Mesenteric fat pad (tissue), 1 donor: ENCODE results near the gene MCM3AP. TPM values are rescaled to one million over a fixed set of nuclear protein-coding genes. Genes with fewer than 3 reads are reported as not detected.

ENCODE experiments used
- DNase-seq: peaks from one replicate; pipeline ENCODE4 v3.0.0-alpha.2; 2020; ENCODE audit warnings: low spot score
- total RNA-seq: library from RNA; stranded (reverse); fragmentation: NEBNext Ultra II Directional; extraction: Animal tissue kit (Norgen Biotek cat#: 25700); gene quantifications from one replicate; pipeline ENCODE4 v1.2.1, GENCODE V29; 2021
- donor health status: DM: yes; HTN: yes; CAD: no.

MCM3AP gene
- total RNA-seq, 1 donor from 2014 or later, result 89.8 TPM

GRCh38 chr21:46220275-46220810 is 65.1 kb downstream of the MCM3AP start:
- DNase-seq, result peak; percentile 81

DNA sequence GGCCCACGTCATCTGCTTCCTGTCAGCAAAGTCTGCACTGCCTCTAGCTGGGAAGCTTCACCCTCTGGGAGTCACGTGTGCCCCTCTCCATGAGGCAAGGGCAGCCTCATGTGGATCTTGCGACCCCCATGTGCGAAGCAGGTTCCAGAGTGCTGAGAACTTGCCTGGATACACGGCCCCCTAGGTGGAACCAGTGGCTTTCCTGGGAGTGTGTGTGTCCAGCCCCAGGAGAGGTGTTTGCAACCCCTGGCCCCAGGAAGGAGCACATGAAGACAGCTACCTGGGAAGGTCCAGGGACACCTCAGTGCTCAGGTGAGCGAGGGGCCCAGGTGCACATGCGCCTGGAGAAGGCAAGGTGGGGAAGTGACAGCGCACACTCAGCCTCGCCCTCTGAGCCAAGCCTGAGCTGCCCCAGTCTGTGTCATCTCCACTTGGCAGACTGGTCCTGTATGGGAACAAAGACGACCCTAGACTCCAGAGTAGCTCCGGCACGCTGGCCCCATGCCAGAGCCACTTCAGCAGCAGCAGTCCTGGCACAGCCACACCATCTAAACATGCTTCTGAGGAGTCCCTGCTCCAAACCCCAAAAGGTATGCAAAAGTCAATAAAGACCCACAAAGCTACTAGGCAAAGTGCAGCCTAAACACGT is 65.7 kb downstream of the MCM3AP start:
- peak; percentile 81 for DNase-seq

GRCh38 chr21:46218906-46219590 is 66.4 kb downstream of the MCM3AP start:
- DNase-seq, result peak; percentile 71

DNA sequence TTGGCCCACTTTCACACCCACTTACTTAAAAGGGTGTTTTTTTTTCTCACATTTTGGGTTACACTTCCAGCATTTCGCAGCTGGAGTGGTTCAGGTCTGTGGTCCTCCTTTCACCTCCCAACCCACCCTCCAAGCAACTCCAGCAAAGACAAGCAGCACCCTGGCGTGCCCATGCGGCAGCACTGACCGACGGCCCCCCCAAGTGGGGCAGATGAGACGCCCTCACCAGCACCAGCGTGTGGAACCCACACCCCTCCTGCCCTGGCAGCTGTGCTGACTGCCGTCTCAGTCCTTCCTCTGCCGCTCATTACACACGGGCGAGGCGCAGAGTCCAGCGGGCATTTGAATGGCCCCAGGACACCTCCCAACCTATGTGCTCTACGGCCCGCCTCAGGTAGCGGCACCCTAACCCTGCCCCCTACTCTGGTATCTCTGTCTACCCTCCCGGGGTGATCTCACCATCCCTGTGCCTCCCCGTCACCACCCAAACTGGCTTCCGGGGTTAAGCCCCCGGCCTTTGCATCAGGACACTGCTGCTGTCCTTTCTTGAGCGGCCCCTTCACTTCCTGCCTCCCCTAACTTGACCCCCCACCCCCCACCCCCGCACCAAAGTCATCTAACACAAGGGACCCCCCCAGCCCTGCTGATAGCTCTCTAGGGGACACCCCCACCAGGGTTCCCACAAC is 67.8 kb downstream of the MCM3AP start:
- DNase-seq, result peak; percentile 77

DNA sequence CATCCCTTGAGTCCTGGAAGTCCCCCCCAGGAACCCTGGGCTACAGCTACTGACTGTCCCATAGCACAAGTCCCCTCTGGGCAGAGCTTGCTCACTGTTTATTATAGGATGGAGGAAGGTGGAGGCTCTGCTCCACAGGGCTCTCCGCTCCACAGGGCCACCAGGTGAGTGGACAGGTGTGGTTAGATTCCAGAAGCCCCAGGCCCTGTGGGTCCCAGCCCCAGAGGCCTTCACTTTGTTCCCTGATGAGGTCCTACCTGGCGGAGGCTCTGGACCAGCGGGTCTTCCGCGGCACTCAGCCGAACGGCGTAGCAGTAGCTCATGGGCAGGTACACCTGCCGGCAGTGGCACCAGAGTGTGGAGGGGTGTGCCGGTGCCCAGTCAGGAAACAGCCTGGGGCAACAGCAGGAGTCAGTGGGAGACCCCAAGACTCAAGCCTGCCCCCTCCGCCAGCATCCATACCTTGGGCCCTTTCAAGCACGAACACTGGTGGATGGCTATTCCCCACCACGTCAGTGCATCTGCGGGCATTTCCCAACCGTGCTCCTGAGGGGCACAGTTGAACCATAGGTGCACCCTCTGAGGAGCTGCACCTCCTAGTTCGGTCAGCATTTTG is 69.2 kb downstream of the MCM3AP start:
- DNase-seq, result peak; percentile 82

- peak; percentile 83 for DNase-seq
Measured at GRCh38 chr21:46215436-46216131, 69.8 kb downstream of the MCM3AP start.

DNA sequence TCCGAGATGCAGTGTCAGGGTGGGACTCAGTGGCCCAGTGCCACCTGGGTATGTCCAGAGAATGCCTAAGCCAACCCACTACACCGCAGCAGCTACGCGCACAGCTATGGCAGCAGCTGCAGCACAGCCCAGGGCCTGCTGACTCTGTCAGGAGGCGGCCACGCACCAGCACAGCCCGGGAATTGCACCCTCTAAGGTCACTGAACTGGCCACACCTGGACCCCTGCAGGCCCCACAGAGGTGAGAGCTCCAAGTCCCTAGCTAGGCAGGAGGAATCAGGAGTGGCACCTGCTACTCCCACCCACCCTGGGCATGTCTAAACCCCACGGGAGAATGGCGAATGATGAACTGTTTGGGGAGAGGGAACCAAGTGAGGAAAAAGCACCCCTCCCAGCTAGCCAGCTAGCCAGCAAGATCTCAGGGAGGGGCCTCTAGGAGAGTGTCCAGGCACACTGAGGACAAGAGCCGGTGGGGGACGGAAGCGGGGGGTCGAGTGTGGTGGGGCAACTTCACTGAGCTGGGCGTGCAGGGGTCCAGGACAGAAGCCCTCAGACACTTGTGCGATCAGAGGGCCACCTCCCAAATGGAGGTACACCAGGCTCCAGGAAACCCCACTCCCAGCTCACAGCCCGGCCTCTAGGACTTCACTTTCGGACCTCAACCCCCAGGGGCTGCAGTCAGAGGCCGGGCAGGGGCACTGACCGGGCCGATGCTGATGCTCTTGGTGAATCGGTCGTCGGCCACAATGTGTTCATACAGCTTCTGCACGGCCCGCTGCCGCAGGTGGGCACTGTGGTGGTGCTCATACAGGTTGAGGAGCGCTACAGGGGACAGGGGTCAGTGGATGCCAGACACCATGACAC is 70.7 kb downstream of the MCM3AP start:
- DNase-seq, result peak; percentile 81

DNA sequence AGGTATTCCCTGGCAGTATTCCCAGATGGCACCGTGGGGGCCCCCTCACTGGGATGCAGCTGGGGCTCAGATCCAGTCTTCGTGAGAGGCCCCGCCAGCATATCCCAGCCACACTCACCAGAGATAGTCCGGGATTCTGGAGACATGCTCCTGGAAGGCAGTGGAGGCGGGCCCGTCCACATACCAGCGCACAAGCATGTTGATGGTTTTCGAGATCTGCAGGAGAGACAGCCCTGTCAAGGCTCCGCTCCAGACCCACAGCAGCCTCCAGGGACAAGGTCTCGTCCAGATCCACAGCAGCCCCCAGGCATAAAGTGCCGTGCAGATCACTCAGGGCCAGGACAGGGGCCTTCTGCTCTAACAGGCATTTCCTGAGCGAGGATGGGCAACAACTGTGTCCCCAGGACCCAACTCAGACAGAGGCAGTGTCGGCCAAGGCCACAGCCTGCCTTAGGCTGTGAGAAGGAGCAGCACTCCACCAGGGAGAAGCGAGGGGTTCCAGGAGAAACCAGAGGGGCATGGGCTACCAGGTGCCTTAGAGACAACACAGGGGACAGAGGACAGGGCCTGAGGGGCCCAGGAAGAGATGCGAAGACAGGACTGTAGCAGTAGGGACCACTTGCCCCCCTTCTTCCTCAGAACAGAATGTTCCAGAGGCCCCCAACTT is 71.7 kb downstream of the MCM3AP start:
- peak; percentile 83 for DNase-seq

- peak; percentile 73 for DNase-seq
Measured at GRCh38 chr21:46212721-46213484, 72.5 kb downstream of the MCM3AP start.

DNA sequence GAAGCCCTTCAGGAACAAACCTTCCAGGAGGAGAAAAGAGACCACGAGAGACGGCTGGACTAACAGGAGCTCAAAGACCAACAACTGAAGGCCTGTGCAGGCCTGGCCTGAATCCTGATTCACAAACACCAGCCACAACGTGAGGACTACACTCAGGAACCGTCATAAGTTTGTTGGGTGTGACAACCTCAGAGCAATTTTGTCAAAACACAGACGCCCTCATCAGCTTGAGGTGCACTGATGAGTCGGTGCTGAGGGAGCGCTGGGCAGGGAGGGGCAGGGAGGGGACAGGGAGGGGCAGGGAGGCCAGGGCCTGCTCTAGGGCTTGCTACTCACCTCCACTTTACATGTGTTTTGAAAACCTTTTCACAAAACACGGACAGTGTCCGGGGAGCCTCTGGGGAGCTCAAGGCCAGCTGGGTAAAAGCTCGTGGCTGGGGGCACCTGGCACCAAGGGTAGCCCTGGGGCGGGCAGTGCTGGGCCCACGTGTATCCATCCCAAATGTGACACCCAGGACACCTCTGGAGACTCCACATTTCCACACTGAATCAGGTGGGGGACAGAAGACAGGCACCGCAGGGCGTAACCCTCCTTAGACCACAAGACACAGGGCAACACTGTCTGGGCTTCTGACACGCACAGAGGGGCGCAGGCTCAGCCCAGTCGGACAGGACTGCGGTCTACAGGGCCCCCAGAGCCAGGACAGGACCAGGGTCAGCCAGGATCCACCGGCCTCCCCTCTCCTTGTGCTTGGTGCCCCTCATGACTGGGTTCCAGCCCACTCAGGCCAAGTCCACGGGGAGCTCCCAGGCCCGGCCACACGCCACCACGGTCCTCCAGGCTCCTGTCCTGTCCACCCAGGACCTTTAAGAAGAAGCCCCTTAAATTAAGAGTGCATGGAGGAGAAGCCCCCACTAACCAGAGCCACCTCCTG is 73.4 kb downstream of the MCM3AP start:
- peak; percentile 68 for DNase-seq

DNA sequence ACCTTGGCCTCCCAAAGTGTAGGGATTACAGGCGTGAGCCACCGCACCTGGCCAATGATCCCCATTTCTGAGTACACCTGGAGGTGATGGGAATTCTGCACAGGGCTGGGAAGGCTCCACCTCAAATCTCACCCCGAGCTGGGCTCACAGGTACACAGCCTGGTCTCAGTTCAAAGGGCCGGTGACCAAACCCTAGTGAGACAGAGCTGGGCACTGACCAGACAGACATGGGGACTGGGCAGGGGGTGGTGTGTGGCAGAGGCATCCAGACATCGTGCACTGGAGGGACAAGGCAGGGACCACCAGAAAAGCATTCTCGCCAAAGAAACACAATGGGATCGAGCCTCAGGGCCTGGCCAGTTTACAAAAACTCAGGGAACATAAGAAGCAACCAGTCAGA is 74.0 kb downstream of the MCM3AP start:
- DNase-seq, result peak; percentile 64

DNA sequence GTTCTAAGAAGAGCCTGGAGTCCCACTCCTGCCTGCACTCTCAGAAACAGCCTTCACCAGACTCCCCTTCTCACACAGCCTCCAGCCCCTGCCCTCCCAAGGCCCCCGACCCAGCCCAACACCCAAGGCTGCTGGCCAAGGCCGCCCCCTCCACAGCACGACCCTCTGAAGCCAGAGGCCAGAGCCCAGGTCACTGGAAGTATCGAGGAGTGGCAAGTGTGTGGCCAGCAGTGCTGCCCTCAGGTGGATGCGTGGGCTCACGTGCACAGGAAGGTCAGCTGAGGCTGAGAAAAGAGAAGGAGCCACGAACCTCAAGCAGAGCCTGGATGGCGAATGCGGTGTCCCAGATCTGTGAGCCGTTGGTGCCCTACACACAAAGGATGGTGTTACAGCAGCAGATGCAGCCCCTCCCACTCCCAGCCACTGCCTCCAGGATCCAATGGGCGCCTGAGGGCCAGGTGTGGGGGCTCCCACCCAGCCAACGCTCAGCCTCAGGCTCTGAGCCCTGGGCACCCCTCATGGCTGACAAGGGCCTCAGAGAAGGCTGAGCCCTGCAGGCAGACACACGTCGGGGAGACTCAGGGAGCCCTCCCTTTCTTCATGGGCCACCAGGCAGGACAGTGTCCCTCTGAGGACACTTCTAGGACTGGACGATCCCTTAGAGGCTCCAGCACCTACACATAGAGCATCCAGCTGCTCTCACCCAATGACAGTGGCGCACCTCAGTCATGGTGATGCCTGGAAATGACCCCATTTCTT is 74.9 kb downstream of the MCM3AP start:
- DNase-seq, result peak; percentile 65

GRCh38 chr21:46208761-46209721 is 76.4 kb downstream of the MCM3AP start:
- DNase-seq, result peak; percentile 76

DNA sequence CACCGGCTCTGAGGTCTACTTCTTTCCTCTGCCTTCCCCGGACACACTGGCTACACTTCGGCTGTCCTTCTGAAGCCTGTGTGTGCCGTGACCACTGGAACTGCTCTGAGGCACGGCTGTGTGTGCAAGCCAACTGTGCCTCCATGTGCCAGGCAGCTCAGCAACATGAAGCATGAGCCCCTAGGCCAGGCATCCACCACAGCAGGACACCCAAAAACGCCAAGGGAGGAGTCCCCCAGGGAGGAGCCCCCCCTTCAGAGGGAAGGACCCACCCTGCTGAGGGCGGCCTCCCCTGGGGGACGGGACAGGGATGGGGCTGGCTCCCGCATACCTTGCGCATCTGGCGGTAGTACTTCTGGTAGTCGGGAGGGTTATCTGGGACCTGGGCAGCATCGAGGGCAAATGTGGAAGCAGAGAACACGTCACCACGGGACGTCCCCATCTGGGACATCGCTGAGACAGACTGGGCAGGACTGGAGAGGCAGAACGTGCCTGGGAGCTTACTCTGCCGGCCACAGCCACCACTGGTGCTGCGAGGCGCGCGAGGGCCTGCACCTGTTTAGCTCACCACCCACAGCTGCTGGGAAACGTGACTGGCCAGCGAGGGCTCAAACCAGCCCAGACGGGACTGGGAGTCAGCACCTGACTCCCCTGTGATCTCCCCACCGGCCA is 77.4 kb downstream of the MCM3AP start:
- no peak for DNase-seq
